ENCODE data around the gene EVC. TPM values are rescaled to one million over a fixed set of nuclear protein-coding genes. Genes with fewer than 3 reads are reported as not detected.

Gene EVC
- total RNA-seq, 1 experiment from 2014 or later, result 29.0 TPM

GRCh38 chr4:5842456-5842855, 131.5 kb downstream of the EVC start:
- TF ChIP-seq CTCF (IDR thresholded peaks at IDR 0.05; ENCODE audit: unreplicated experiment), result no peak
- H3K9me3 Mint-ChIP-seq (ENCODE audit: unreplicated experiment), result peaks cover 8% of the 10 kb centered on the region
- ChIA-PET CTCF (no interaction called here), POLR2A (no interaction called here)
- intact Hi-C loops (cut with micrococcal nuclease), result no loop called here
- H3K4me3 Mint-ChIP-seq (ENCODE audit: unreplicated experiment), result no peak overlapping the region
- BruUV-seq (replicated peaks), result no TSS peak
- DNase-seq (ENCODE audit: unreplicated experiment), result no peak
- no peaks in the 10 kb centered on the region for H3K36me3 Mint-ChIP-seq (ENCODE audit: insufficient read depth, unreplicated experiment)
- H3K27me3 Mint-ChIP-seq (ENCODE audit: insufficient read depth, unreplicated experiment), result no peaks in the 10 kb centered on the region
- H3K27ac Mint-ChIP-seq (ENCODE audit: low read depth, unreplicated experiment), result no peak overlapping the region
- H3K4me1 Mint-ChIP-seq (ENCODE audit: insufficient read depth, unreplicated experiment), result no peaks in the 10 kb centered on the region

- TF ChIP-seq CTCF (IDR thresholded peaks at IDR 0.05; ENCODE audit: unreplicated experiment), result no peak
- ChIA-PET CTCF (interaction anchor here (1.2 kb wide), 1 partner anchor 9 kb away, joined by 6 read pairs; no protein-coding TSS in a partner anchor), POLR2A (no interaction called here)
- peaks cover 7% of the 10 kb centered on the region for H3K36me3 Mint-ChIP-seq (ENCODE audit: insufficient read depth, unreplicated experiment)
- no TSS peak for BruUV-seq (replicated peaks)
- H3K27me3 Mint-ChIP-seq (ENCODE audit: insufficient read depth, unreplicated experiment), result no peaks in the 10 kb centered on the region
- H3K9me3 Mint-ChIP-seq (ENCODE audit: unreplicated experiment), result peaks cover 8% of the 10 kb centered on the region
- H3K4me1 Mint-ChIP-seq (ENCODE audit: insufficient read depth, unreplicated experiment), result no peaks in the 10 kb centered on the region
- no peak overlapping the region for H3K4me3 Mint-ChIP-seq (ENCODE audit: unreplicated experiment)
- DNase-seq (ENCODE audit: unreplicated experiment), result no peak
- H3K27ac Mint-ChIP-seq (ENCODE audit: low read depth, unreplicated experiment), result no peak overlapping the region
- intact Hi-C loops (cut with micrococcal nuclease), result no loop called here
Measured at GRCh38 chr4:5843573-5844530, 132.9 kb downstream of the EVC start.

DNA sequence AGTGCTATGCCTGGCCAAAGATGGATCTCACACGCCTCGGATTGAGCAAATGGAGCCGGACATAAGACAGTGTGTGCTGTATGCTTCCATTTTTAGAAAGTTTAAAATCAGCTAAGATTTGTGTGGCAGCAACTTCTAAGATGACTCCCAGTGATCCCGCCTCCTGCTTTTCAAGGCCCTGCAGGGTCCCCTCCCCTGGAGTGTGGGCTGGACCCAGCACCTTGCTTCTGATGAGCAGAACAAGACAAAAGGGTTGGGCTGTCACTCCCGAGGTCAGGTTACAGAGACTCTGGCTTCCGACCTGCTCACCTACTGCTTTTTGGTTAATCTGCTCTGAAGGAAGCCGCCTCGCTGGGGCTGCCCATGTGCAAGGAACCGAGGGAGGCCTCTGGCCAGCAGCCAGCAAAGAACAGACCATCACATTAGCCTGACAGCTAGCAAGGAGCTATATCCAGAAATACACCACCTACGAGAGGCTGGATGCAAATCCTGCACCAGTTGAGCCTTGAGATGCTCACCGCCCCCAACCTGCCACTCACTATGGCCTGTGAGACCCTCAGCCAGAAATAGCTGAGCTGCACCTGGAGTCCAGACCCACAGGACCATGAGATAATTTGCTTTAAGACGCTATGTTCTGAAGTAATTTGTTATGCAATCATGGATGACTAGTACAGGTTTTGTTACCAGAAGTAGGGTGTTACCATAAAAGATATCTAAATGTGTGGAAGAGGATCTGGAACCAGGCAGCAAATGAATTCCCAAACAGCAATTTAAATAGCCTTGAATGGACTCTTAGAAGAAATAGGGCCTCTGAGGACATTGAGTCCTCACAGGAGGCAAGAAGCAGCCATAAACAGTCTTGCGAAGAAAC, 134.3 kb downstream of the EVC start:
- Mint-ChIP-seq H3K27me3 (ENCODE audit: insufficient read depth, unreplicated experiment) (peaks cover 3% of the 10 kb centered on the region), H3K36me3 (ENCODE audit: insufficient read depth, unreplicated experiment) (peaks cover 7% of the 10 kb centered on the region), H3K4me1 (ENCODE audit: insufficient read depth, unreplicated experiment) (no peaks in the 10 kb centered on the region), H3K9me3 (ENCODE audit: unreplicated experiment) (peaks cover 8% of the 10 kb centered on the region), H3K4me3 (ENCODE audit: unreplicated experiment) (no peak overlapping the region), H3K27ac (ENCODE audit: low read depth, unreplicated experiment) (no peak overlapping the region)
- no peak for DNase-seq (ENCODE audit: unreplicated experiment)
- no TSS peak for BruUV-seq (replicated peaks)
- POLR2A ChIA-PET, result no interaction called here
- intact Hi-C loops (cut with micrococcal nuclease), result no loop called here
- CTCF ChIA-PET, result no interaction called here
- TF ChIP-seq CTCF (IDR thresholded peaks at IDR 0.05; ENCODE audit: unreplicated experiment), result no peak

GRCh38 chr4:5851637-5852301, 140.8 kb downstream of the EVC start:
- Mint-ChIP-seq H3K9me3 (ENCODE audit: unreplicated experiment) (no peaks in the 10 kb centered on the region), H3K4me1 (ENCODE audit: insufficient read depth, unreplicated experiment) (no peaks in the 10 kb centered on the region), H3K4me3 (ENCODE audit: unreplicated experiment) (no peak overlapping the region), H3K27me3 (ENCODE audit: insufficient read depth, unreplicated experiment) (peaks cover 23% of the 10 kb centered on the region), H3K36me3 (ENCODE audit: insufficient read depth, unreplicated experiment) (peaks cover 7% of the 10 kb centered on the region), H3K27ac (ENCODE audit: low read depth, unreplicated experiment) (no peak overlapping the region)
- POLR2A ChIA-PET, result no interaction called here
- CTCF ChIA-PET, result no interaction called here
- intact Hi-C loops (cut with micrococcal nuclease), result no loop called here
- TF ChIP-seq CTCF (IDR thresholded peaks at IDR 0.05; ENCODE audit: unreplicated experiment), result no peak
- no TSS peak for BruUV-seq (replicated peaks)
- DNase-seq (ENCODE audit: unreplicated experiment), result no peak
